GM12891 (cell line): ENCODE data around the gene MRPS2.

ENCODE experiments used
- DNase-seq: peaks from one replicate; pipeline ENCODE4 v3.0.0; 2011; ENCODE audit warnings: low spot score; ENCODE audit not compliant: insufficient read length
- FAIRE-seq: peaks from 2 replicates; lab custom pipeline; 2011; peaks lifted over from hg19 to GRCh38; lab: Jason Lieb, UNC
- PAX5 ChIP-seq: IDR thresholded peaks from 2 replicates; pipeline ENCODE4 v1.6.1; 2011; ENCODE audit warnings: low read length, moderate library complexity, mild to moderate bottlenecking; ENCODE audit not compliant: insufficient read depth, severe bottlenecking
- POLR2A ChIP-seq: IDR thresholded peaks from 2 replicates; pipeline ENCODE4 v1.6.1; 2011; ENCODE audit warnings: low read depth, low read length, control low read depth
- POLR2AphosphoS5 ChIP-seq: IDR thresholded peaks from 2 replicates; pipeline ENCODE4 v1.6.1; 2011; ENCODE audit warnings: low read depth, low read length, control low read depth
- POU2F2 ChIP-seq: IDR thresholded peaks from 2 replicates; pipeline ENCODE4 v1.6.1; 2011; ENCODE audit warnings: low read depth, mild to moderate bottlenecking, control low read depth, low read length, moderate library complexity
- SPI1 ChIP-seq: IDR thresholded peaks from 2 replicates; pipeline ENCODE4 v1.6.1; 2011; ENCODE audit warnings: low read depth, low read length, control low read depth
- TAF1 ChIP-seq: IDR thresholded peaks from 2 replicates; pipeline ENCODE4 v1.6.1; 2011; ENCODE audit warnings: low read depth, low read length, control low read depth

The MRPS2 gene

GRCh38 chr9:135488013-135488330 lies 12.5 kb upstream of the MRPS2 start:
- DNase-seq (no peak), FAIRE-seq (no peak)
- no peak for TF ChIP-seq PAX5
- no peak for TF ChIP-seq SPI1
- no peak for TF ChIP-seq TAF1
- TF ChIP-seq POLR2AphosphoS5, result no peak

GRCh38 chr9:135488527-135488926 lies 12.0 kb upstream of the MRPS2 start:
- TF ChIP-seq POU2F2 (no peak), TAF1 (no peak), POLR2A (no peak), PAX5 (no peak), POLR2AphosphoS5 (no peak), SPI1 (no peak)
- FAIRE-seq (no peak), DNase-seq (no peak)

GRCh38 chr9:135489188-135489906 lies 11.1 kb upstream of the MRPS2 start:
- FAIRE-seq (no peak), DNase-seq (no peak)
- TF ChIP-seq TAF1 (no peak), PAX5 (no peak), POLR2A (no peak)

GRCh38 chr9:135490166-135490870 lies 10.2 kb upstream of the MRPS2 start:
- DNase-seq (no peak), FAIRE-seq (no peak)
- TF ChIP-seq POLR2AphosphoS5 (no peak), POLR2A (no peak), SPI1 (no peak), PAX5 (no peak), TAF1 (no peak), POU2F2 (no peak)

- DNase-seq, result no peak
- FAIRE-seq, result no peak
- no peak for TF ChIP-seq POLR2A
- no peak for TF ChIP-seq POLR2AphosphoS5
- no peak for TF ChIP-seq TAF1
- no peak for TF ChIP-seq SPI1
- no peak for TF ChIP-seq PAX5
- no peak for TF ChIP-seq POU2F2
Measured at GRCh38 chr9:135490980-135491464, 9.5 kb upstream of the MRPS2 start.

- DNase-seq, result no peak
- TF ChIP-seq POLR2A (no peak), PAX5 (no peak), SPI1 (no peak)
- FAIRE-seq, result no peak
Measured at GRCh38 chr9:135491764-135492163, 8.7 kb upstream of the MRPS2 start.

GRCh38 chr9:135492886-135493669 lies 7.4 kb upstream of the MRPS2 start:
- DNase-seq, result no peak
- no peak for FAIRE-seq
- no peak for TF ChIP-seq PAX5
- no peak for TF ChIP-seq POLR2A
- TF ChIP-seq POLR2AphosphoS5, result no peak
- TF ChIP-seq TAF1, result no peak
- TF ChIP-seq SPI1, result no peak
- no peak for TF ChIP-seq POU2F2

- TF ChIP-seq POLR2AphosphoS5 (no peak), POU2F2 (no peak)
- DNase-seq (no peak), FAIRE-seq (no peak)
Measured at GRCh38 chr9:135494791-135495559, 5.5 kb upstream of the MRPS2 start.
